GM23248 (cell line): ENCODE data around the gene MED8. TPM values are rescaled to one million over a fixed set of nuclear protein-coding genes. Genes with fewer than 3 reads are reported as not detected.
"Not testable (repeated sequence)": the region's sequence is repeated elsewhere in the genome, so short reads cannot be mapped to it uniquely, and the experiment has no call there.

Experiments used
- DNase-seq: peaks from one replicate; pipeline ENCODE4 v3.0.0-alpha.2; 2015
- H2AFZ ChIP-seq: fragments of 200-600 bp; sonication (generic); 2 replicates; pipeline ENCODE4 v1.6.1; 2016; ENCODE audit warnings: antibody characterized with exemption
- H3F3A ChIP-seq: fragments of 200-600 bp; sonication (generic); 2 replicates; pipeline ENCODE4 v1.6.1; 2016; ENCODE audit warnings: mild to moderate bottlenecking, antibody characterized with exemption, mixed run types; ENCODE audit not compliant: insufficient read depth
- H3K27ac ChIP-seq: fragments of 200-600 bp; sonication (generic); 2 replicates; pipeline ENCODE4 v1.5.1; 2016; ENCODE audit warnings: mild to moderate bottlenecking
- H3K27me3 ChIP-seq: fragments of 200-600 bp; sonication (generic); replicated peaks from 2 replicates; pipeline ENCODE4 v1.6.1; 2016; ENCODE audit warnings: mild to moderate bottlenecking; ENCODE audit not compliant: insufficient read depth
- H3K36me3 ChIP-seq: fragments of 200-600 bp; sonication (generic); 2 replicates; pipeline ENCODE4 v1.6.1; 2016; ENCODE audit warnings: low read depth, mild to moderate bottlenecking
- H3K4me1 ChIP-seq: fragments of 200-600 bp; sonication (generic); 2 replicates; pipeline ENCODE4 v1.6.1; 2016; ENCODE audit warnings: mild to moderate bottlenecking; ENCODE audit not compliant: insufficient read depth
- H3K4me2 ChIP-seq: fragments of 200-600 bp; sonication (generic); one replicate; pipeline ENCODE4 v1.6.1; 2016; ENCODE audit warnings: mild to moderate bottlenecking; ENCODE audit not compliant: unreplicated experiment
- H3K4me3 ChIP-seq: fragments of 200-600 bp; sonication (generic); 2 replicates; pipeline ENCODE4 v1.5.1; 2016; ENCODE audit warnings: mild to moderate bottlenecking
- H3K79me2 ChIP-seq: fragments of 200-600 bp; sonication (generic); 2 replicates; pipeline ENCODE4 v1.6.1; 2016; ENCODE audit warnings: mild to moderate bottlenecking; ENCODE audit not compliant: insufficient read depth
- H3K9ac ChIP-seq: fragments of 200-600 bp; sonication (generic); 2 replicates; pipeline ENCODE4 v1.6.1; 2016; ENCODE audit warnings: mild to moderate bottlenecking
- H3K9me2 ChIP-seq: fragments of 200-600 bp; sonication (generic); 2 replicates; pipeline ENCODE4 v1.6.1; 2016; ENCODE audit warnings: mixed run types, mild to moderate bottlenecking, moderate library complexity; ENCODE audit not compliant: insufficient read depth
- H3K9me3 ChIP-seq: fragments of 200-600 bp; sonication (generic); one replicate; pipeline ENCODE4 v1.6.1; 2017; ENCODE audit warnings: low read depth
- H4K20me1 ChIP-seq: fragments of 200-600 bp; sonication (generic); 2 replicates; pipeline ENCODE4 v1.6.0; 2016; ENCODE audit not compliant: insufficient read depth
- EZH2 ChIP-seq: fragments of 200-600 bp; sonication (generic); IDR thresholded peaks from 2 replicates; pipeline ENCODE4 v1.6.1; 2018; ENCODE audit warnings: antibody characterized with exemption, mild to moderate bottlenecking; ENCODE audit not compliant: insufficient read depth, poor library complexity, severe bottlenecking
- EZH2phosphoT487 ChIP-seq: fragments of 200-600 bp; sonication (generic); IDR thresholded peaks from 2 replicates; pipeline ENCODE4 v1.6.1; 2018; ENCODE audit warnings: antibody characterized with exemption, moderate library complexity, mild to moderate bottlenecking, low read depth; ENCODE audit not compliant: insufficient read depth
- WGBS, 2 experiments: methylation state at CpG; one replicate each; pipeline ENCODE4 v1.1.6; 2015 to 2017; ENCODE audit warnings: low lambda C conversion rate in 2 of 2, low coverage in 1 of 2; ENCODE audit errors: missing lambda C conversion rate in 2 of 2; 5-methylcytosine and 5-hydroxymethylcytosine counted together
- in situ Hi-C: fragments of 300-500 bp; cut with MboI; formaldehyde crosslinking; loops from 2 replicates; pipeline ENCODE4 v1.15.0; 2020
- polyA plus RNA-seq: library from polyadenylated mRNA; unstranded; fragments of >200 nt; fragmentation: Nextera tagmentation; extraction: Ambion mirVana; gene quantifications from 2 replicates; pipeline ENCODE4 v1.2.1, GENCODE V29; 2016
- total RNA-seq: library from RNA; depleted of rRNA; stranded (reverse); fragments of >200 nt; shearing (Covaris generic); gene quantifications from 2 replicates; pipeline ENCODE4 v1.2.3, GENCODE V29; 2014

MED8 gene
- total and polyA plus RNA-seq, 2 experiments from 2014 or later: 53.5 to 78.3 TPM

GRCh38 chr1:43414634-43415223 is 25.1 kb upstream of the MED8 start:
- in situ Hi-C loops: no loop called here
- no peak overlapping the region for H3K4me3 ChIP-seq
- peaks cover 21% of the 10 kb centered on the region; the same call in 1 of the 2 replicates for H3K36me3 ChIP-seq
- 83 to 87% methylated on average over 5 of the region's 5 CpGs for WGBS, 2 experiments
- H3K27me3 ChIP-seq: no peaks in the 10 kb centered on the region
- no peaks in the 10 kb centered on the region for H3K9me3 ChIP-seq
- H3K9ac ChIP-seq: no peak overlapping the region
- DNase-seq: peak; percentile 60
- no peaks in the 10 kb centered on the region for H3K9me2 ChIP-seq
- TF ChIP-seq EZH2 (no peak), EZH2phosphoT487 (no peak)
- H4K20me1 ChIP-seq: no peaks in the 10 kb centered on the region
- H2AFZ ChIP-seq: no peak overlapping the region
- no peak overlapping the region for H3K27ac ChIP-seq
- H3K4me1 ChIP-seq: no peaks in the 10 kb centered on the region
- H3F3A ChIP-seq: no peaks in the 10 kb centered on the region
- no peaks in the 10 kb centered on the region for H3K79me2 ChIP-seq
- no peak overlapping the region for H3K4me2 ChIP-seq

GRCh38 chr1:43413426-43413825 is 23.8 kb upstream of the MED8 start:
- not testable (repeated sequence) for DNase-seq, H3K79me2 ChIP-seq

GRCh38 chr1:43410571-43410970 is 21.0 kb upstream of the MED8 start:
- DNase-seq: no peak
- H4K20me1 ChIP-seq: no peaks in the 10 kb centered on the region
- H3K27ac ChIP-seq: no peak overlapping the region
- no peaks in the 10 kb centered on the region for H3F3A ChIP-seq
- H3K27me3 ChIP-seq: no peaks in the 10 kb centered on the region
- no peaks in the 10 kb centered on the region for H3K4me1 ChIP-seq
- no peaks in the 10 kb centered on the region for H3K9me3 ChIP-seq
- no peak for TF ChIP-seq EZH2phosphoT487
- no peak for TF ChIP-seq EZH2
- no peak overlapping the region for H3K4me2 ChIP-seq
- H3K4me3 ChIP-seq: no peak overlapping the region
- 94 to 97% methylated on average over 3 of the region's 3 CpGs for WGBS, 2 experiments
- H3K36me3 ChIP-seq: peaks cover 19% of the 10 kb centered on the region; the same call in 1 of the 2 replicates
- H3K9me2 ChIP-seq: no peaks in the 10 kb centered on the region
- no peak overlapping the region for H3K9ac ChIP-seq
- no peak overlapping the region for H2AFZ ChIP-seq
- H3K79me2 ChIP-seq: no peaks in the 10 kb centered on the region
- in situ Hi-C loops: no loop called here

More at GRCh38 chr1:43413426-43413825, 23.8 kb upstream of the MED8 start:
- H3K9me2 ChIP-seq, H4K20me1 ChIP-seq, H2AFZ ChIP-seq, in situ Hi-C loops, H3K9me3 ChIP-seq, H3K4me3 ChIP-seq, H3K4me1 ChIP-seq, H3K27ac ChIP-seq, H3K27me3 ChIP-seq, H3K9ac ChIP-seq, H3K4me2 ChIP-seq, H3F3A ChIP-seq: not testable (repeated sequence)
- 95 to 97% methylated on average over 1 of the region's 1 CpG for WGBS, 2 experiments
- H3K36me3 ChIP-seq: peaks cover 25% of the 10 kb centered on the region; the same call in 1 of the 2 replicates

GRCh38 chr1:43405876-43406234 is 16.3 kb upstream of the MED8 start:
- in situ Hi-C loops: no loop called here
- no peak overlapping the region for H3K4me2 ChIP-seq
- H4K20me1 ChIP-seq: 0 out of 2 replicates have a peak, but pooled peaks cover 5% of the 10 kb centered on the region

More at GRCh38 chr1:43405876-43406234, 16.3 kb upstream of the MED8 start:
- Histone ChIP-seq H3F3A (no peaks in the 10 kb centered on the region), H3K27me3 (no peaks in the 10 kb centered on the region), H3K27ac (no peak overlapping the region), H3K9ac (no peak overlapping the region), H3K9me3 (no peaks in the 10 kb centered on the region), H3K9me2 (no peaks in the 10 kb centered on the region), H3K36me3 (peaks cover 27% of the 10 kb centered on the region; the same call in 1 of the 2 replicates), H3K79me2 (peaks cover 17% of the 10 kb centered on the region), H3K4me3 (no peak overlapping the region), H2AFZ (no peak overlapping the region), H3K4me1 (no peaks in the 10 kb centered on the region)
- no peak for DNase-seq
- no peak for TF ChIP-seq EZH2phosphoT487
- WGBS, 2 experiments: 76 to 80% methylated on average over 2 of the region's 2 CpGs
